ENCODE measurements around the gene ZNF75A.
"Not testable (repeated sequence)": the region's sequence is repeated elsewhere in the genome, so short reads cannot be mapped to it uniquely, and the experiment has no call there.

The ZNF75A gene

GRCh38 chr16:3266873-3267537 lies 38.3 kb upstream of the ZNF75A start:
- Histone ChIP-seq H3K9ac (no peak overlapping the region), H3K27ac (no peak overlapping the region), H4K20me1 (no peaks in the 10 kb centered on the region), H3K4me3 (no peak overlapping the region), H3K4me2 (no peak overlapping the region; a peak in 1 of 22 replicates), H3K27me3 (no peaks in the 10 kb centered on the region), H3K4me1 (peaks cover 7 to 35% (median 18%) of the 10 kb centered on the region in 10 experiments; a peak in 18 of 20 replicates), H3K9me3 (replicated peaks in 1 of 11) (peaks cover 0 to 62% (median 24%) of the 10 kb centered on the region in 11 experiments; a peak in 19 of 22 replicates), H3K36me3 (peaks cover 0 to 46% (median 25%) of the 10 kb centered on the region in 11 experiments; a peak in 14 of 22 replicates)
- TF ChIP-seq Cebpa-rat (IDR thresholded peaks at IDR 0.05), result no peak

GRCh38 chr16:3268294-3268693 lies 37.0 kb upstream of the ZNF75A start:
- Histone ChIP-seq H3K27ac (no peak overlapping the region), H3K4me3 (no peak overlapping the region), H4K20me1 (no peaks in the 10 kb centered on the region), H3K9me3 (replicated peaks in 1 of 11) (peaks cover 0 to 67% (median 24%) of the 10 kb centered on the region in 11 experiments; a peak in 19 of 22 replicates), H3K36me3 (peaks cover 0 to 46% (median 25%) of the 10 kb centered on the region in 11 experiments; a peak in 14 of 22 replicates), H3K4me1 (peaks cover 7 to 24% (median 9%) of the 10 kb centered on the region in 10 experiments; a peak in 18 of 20 replicates), H3K27me3 (no peaks in the 10 kb centered on the region), H3K4me2 (no peak overlapping the region), H3K9ac (no peak overlapping the region)
- no peak for TF ChIP-seq Cebpa-rat (IDR thresholded peaks at IDR 0.05)

- H3K4me3 ChIP-seq, H3K4me2 ChIP-seq, H3K9ac ChIP-seq, H3K27ac ChIP-seq, H4K20me1 ChIP-seq, H3K27me3 ChIP-seq: not testable (repeated sequence)
- peaks cover 0 to 64% (median 17%) of the 10 kb centered on the region in 11 experiments; a peak in 19 of 22 replicates for H3K9me3 ChIP-seq (replicated peaks in 1 of 11)
- peaks cover 0 to 14% (median 0%) of the 10 kb centered on the region in 10 experiments; a peak in 5 of 20 replicates for H3K4me1 ChIP-seq
- H3K36me3 ChIP-seq, result peaks cover 0 to 55% (median 22%) of the 10 kb centered on the region in 11 experiments; a peak in 14 of 22 replicates
Observed at GRCh38 chr16:3270718-3271117, 34.6 kb upstream of the ZNF75A start.

GRCh38 chr16:3271281-3271680 lies 34.0 kb upstream of the ZNF75A start:
- peaks cover 0 to 59% (median 12%) of the 10 kb centered on the region in 11 experiments; a peak in 18 of 22 replicates for H3K9me3 ChIP-seq (replicated peaks in 1 of 11)

GRCh38 chr16:3274490-3274889 lies 30.8 kb upstream of the ZNF75A start:
- no peak for TF ChIP-seq Cebpa-rat (IDR thresholded peaks at IDR 0.05)
- peaks cover 0 to 19% (median 0%) of the 10 kb centered on the region in 11 experiments; a peak in 4 of 22 replicates for H3K36me3 ChIP-seq
- H3K27me3 ChIP-seq, result no peaks in the 10 kb centered on the region
- no peaks in the 10 kb centered on the region for H3K4me1 ChIP-seq
- no peak overlapping the region for H3K9ac ChIP-seq
- no peak overlapping the region for H3K27ac ChIP-seq
- peaks cover 0 to 26% (median 10%) of the 10 kb centered on the region in 11 experiments; a peak in 17 of 22 replicates for H3K9me3 ChIP-seq (replicated peaks in 1 of 11)
- no peaks in the 10 kb centered on the region for H4K20me1 ChIP-seq
- H3K4me3 ChIP-seq, result no peak overlapping the region
- no peak overlapping the region for H3K4me2 ChIP-seq

More at GRCh38 chr16:3271281-3271680, 34.0 kb upstream of the ZNF75A start:
- not testable (repeated sequence) for H3K4me2 ChIP-seq, H3K4me3 ChIP-seq, H3K27me3 ChIP-seq, H3K4me1 ChIP-seq, H3K9ac ChIP-seq, H3K27ac ChIP-seq, H4K20me1 ChIP-seq
- H3K36me3 ChIP-seq, result peaks cover 0 to 50% (median 18%) of the 10 kb centered on the region in 11 experiments; a peak in 13 of 22 replicates

- Histone ChIP-seq H3K4me3 (no peak overlapping the region), H3K4me1 (no peaks in the 10 kb centered on the region), H3K4me2 (no peak overlapping the region), H3K27me3 (no peaks in the 10 kb centered on the region), H3K9ac (no peak overlapping the region), H4K20me1 (no peaks in the 10 kb centered on the region), H3K36me3 (peaks cover 0 to 14% (median 0%) of the 10 kb centered on the region in 11 experiments; a peak in 3 of 22 replicates), H3K9me3 (replicated peaks in 1 of 11) (peaks cover 0 to 22% (median 9%) of the 10 kb centered on the region in 11 experiments; a peak in 15 of 22 replicates), H3K27ac (no peak overlapping the region)
- TF ChIP-seq Cebpa-rat (IDR thresholded peaks at IDR 0.05), result no peak
Observed at GRCh38 chr16:3274947-3275346, 30.4 kb upstream of the ZNF75A start.

GRCh38 chr16:3276679-3277078 lies 28.6 kb upstream of the ZNF75A start:
- TF ChIP-seq Cebpa-rat (IDR thresholded peaks at IDR 0.05), result no peak
- Histone ChIP-seq H3K9ac (no peak overlapping the region), H3K4me1 (peaks cover 2 to 8% (median 4%) of the 10 kb centered on the region in 10 experiments; a peak in 19 of 20 replicates), H3K27ac (no peak overlapping the region), H3K4me2 (no peak overlapping the region), H3K27me3 (no peaks in the 10 kb centered on the region), H4K20me1 (no peaks in the 10 kb centered on the region), H3K36me3 (peaks cover 0 to 14% (median 0%) of the 10 kb centered on the region in 11 experiments; a peak in 2 of 22 replicates), H3K4me3 (no peak overlapping the region), H3K9me3 (replicated peaks in 1 of 11) (peaks cover 0 to 15% (median under 1%) of the 10 kb centered on the region in 11 experiments; a peak in 10 of 22 replicates)

GRCh38 chr16:3281222-3281820 lies 24.0 kb upstream of the ZNF75A start:
- H3K9me3 ChIP-seq (replicated peaks in 1 of 11), result peaks cover 10 to 22% (median 18%) of the 10 kb centered on the region in 11 experiments
- no peaks in the 10 kb centered on the region for H3K27me3 ChIP-seq
- H3K9ac ChIP-seq, result peak overlapping the region in 4 of 11 experiments; percentile 91 to 98 (median 94); a peak in 6 of 22 replicates
- peaks cover 15 to 21% (median 19%) of the 10 kb centered on the region in 11 experiments for H3K36me3 ChIP-seq
- peaks cover 0 to 29% (median 20%) of the 10 kb centered on the region in 11 experiments; a peak in 12 of 22 replicates for H4K20me1 ChIP-seq
- TF ChIP-seq Cebpa-rat (IDR thresholded peaks at IDR 0.05), result no peak
- peak overlapping the region in 7 of 10 experiments; percentile 80 to 99 (median 97); a peak in 6 of 20 replicates for H3K4me3 ChIP-seq
- H3K27ac ChIP-seq, result peak overlapping the region in 3 of 11 experiments; percentile 97 to 99 (median 98); a peak in 2 of 22 replicates
- peaks cover 24 to 31% (median 28%) of the 10 kb centered on the region in 10 experiments for H3K4me1 ChIP-seq
- peak overlapping the region; percentile 86 to 98 (median 95) for H3K4me2 ChIP-seq
